Heart right ventricle (tissue), 16 donors: ENCODE data around the gene PDZD4. TPM values are rescaled to one million over a fixed set of nuclear protein-coding genes. Genes with fewer than 3 reads are reported as not detected.
A peak's percentile ranks its signal among the peaks of the same experiment; 100 is the strongest.

Experiments
- ATAC-seq, 8 donors: fragments of 200-7000 bp; cut with Tn5 transposase; one replicate each; pipeline ENCODE4 v1.9.1; 2020; ENCODE audit warnings: mild to moderate bottlenecking in 8 of 8, moderate library complexity in 8 of 8, moderate number of reproducible peaks in 1 of 8
- DNase-seq, 2 donors: peaks; one replicate each; pipeline ENCODE4 v3.0.0-alpha.2; 2020
- H3K27ac ChIP-seq, 10 donors: fragments of 200-600 bp; sonication (generic) in 2 of 10; one replicate each; pipeline versions ENCODE4 v1.5.0 to v1.8.0; 2020 to 2022; ENCODE audit warnings: mild to moderate bottlenecking in 3 of 10
- H3K27me3 ChIP-seq, 7 donors: fragments of 200-600 bp; one replicate each; pipeline ENCODE4 v1.8.0; 2021 to 2022; ENCODE audit warnings: mild to moderate bottlenecking in 2 of 7
- H3K36me3 ChIP-seq, 9 donors: fragments of 200-600 bp; sonication (generic) in 1 of 9; one replicate each; pipeline versions ENCODE4 v1.5.0 to v1.8.0; 2020 to 2022; ENCODE audit warnings: mild to moderate bottlenecking in 2 of 9
- H3K4me1 ChIP-seq, 9 donors: fragments of 200-600 bp; sonication (generic) in 1 of 9; one replicate each; pipeline versions ENCODE4 v1.5.0 to v1.8.0; 2020 to 2022; ENCODE audit warnings: mild to moderate bottlenecking in 4 of 9
- H3K4me3 ChIP-seq, 10 donors: fragments of 200-600 bp; sonication (generic) in 2 of 10; one replicate each; pipeline versions ENCODE4 v1.5.0 to v1.8.0; 2020 to 2022; ENCODE audit warnings: mild to moderate bottlenecking in 7 of 10, moderate library complexity in 2 of 10
- H3K9me3 ChIP-seq, 11 donors: fragments of 200-600 bp in 10 of 11; sonication (generic) in 2 of 11; one replicate each; pipeline versions ENCODE4 v1.5.0 to v1.8.0; 2013 to 2022; ENCODE audit warnings: mild to moderate bottlenecking in 2 of 11, control low read depth in 1 of 11, moderate library complexity in 1 of 11
- CTCF ChIP-seq, 9 donors: fragments of 200-600 bp; sonication (generic) in 2 of 9; IDR thresholded peaks; one replicate each; pipeline versions ENCODE4 v1.5.0 to v1.8.0; 2021 to 2022; ENCODE audit warnings: antibody characterized with exemption in 9 of 9, mild to moderate bottlenecking in 5 of 9, moderate library complexity in 1 of 9
- WGBS, 2 donors: extraction: QIAGEN DNeasy Blood & Tissue Kit; methylation state at CpG; one replicate each; pipeline ENCODE4 v1.1.7; 2013; ENCODE audit warnings: inconsistent platforms in 1 of 2; 5-methylcytosine and 5-hydroxymethylcytosine counted together
- intact Hi-C, 10 donors: fragments of 100-400 bp; cut with DNase I; formaldehyde crosslinking; loops; one replicate each; pipeline versions ENCODE4 v1.11.1 to v1.14.2; 2022
- polyA plus RNA-seq, 2 donors: library from polyadenylated mRNA; stranded (reverse); fragments of 200-250 nt; gene quantifications; one replicate each; pipeline ENCODE4 v1.2.3, GENCODE V29; 2013
- total RNA-seq, 10 donors: library from RNA; stranded (reverse); fragmentation: NEBNext Ultra II Directional in 3 of 10; extraction: Animal tissue kit (Norgen Biotek cat#: 25700) in 3 of 10; gene quantifications; one replicate each; pipeline versions ENCODE4 v1.2.1 to v1.2.4, GENCODE V29; 2021 to 2023
- donor health status: Arrhythmogenic right ventricular cardiomyopathy.
- donor health status: ischemic (EF 13 %, LVEDD 7.1; RV severe dilation, severe dysfunction).
- donor health status: healthy with polysubstance abuse.
- donor health status: DM: no; HTN: yes; CAD: no.
- donor health status: DM: no; HTN: no; CAD: no.
- donor health status: ischemic (EF 25% LVEDD 6.9; RV normal size, moderate dysfunction).
- donor health status: ischemic (EF 25% LVEDD 5.7; RV mildly dilated, moderate dysfunction).
- donor health status: healthy.
- donor health status: DM: yes; HTN: yes; CAD: no.
- donor health status: Ischemic cardiomyopathy.
- donor health status: ischemic (EF 35%, LVEDD 5.7; RV mildly dilated, moderate dysfunction).
- donor health status: nonischemic (EF 11% LVEDD 7.7; RV severe dilation, severe dysfunction).
- donor health status: DM: yes; HTN: yes; CAD: no.
- donor health status: PGD.
- donor health status: ischemic (EF 29% LVEDD 5.4; RV normal size, mild dysfunction).
- donor health status: nonischemic (EF 23%, LVEDD 6.1; RV moderate dilation, normal function).

Gene PDZD4
- total and polyA plus RNA-seq, 12 donors = 1.2 to 4.5 (median 2.3) TPM

DNA sequence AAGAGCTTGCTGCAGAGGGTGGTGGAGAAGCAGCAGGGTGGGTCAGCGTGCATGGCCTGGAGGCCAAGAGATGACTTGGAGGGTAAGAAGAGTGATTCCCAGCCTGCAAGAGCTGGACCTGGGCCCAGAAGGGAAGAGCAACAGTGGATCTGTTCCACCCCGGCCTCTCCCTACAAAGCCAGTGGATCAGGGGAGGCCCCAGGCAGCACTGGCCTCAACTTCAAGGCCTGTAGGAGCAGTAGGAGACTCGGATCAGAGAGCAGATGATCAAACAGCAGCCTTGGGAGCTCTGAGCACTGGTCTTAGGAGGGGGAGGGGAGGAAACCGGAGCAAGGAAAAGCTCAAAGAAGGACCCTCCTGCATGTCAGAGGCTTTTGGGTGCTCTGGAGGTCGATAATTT is 48.0 kb upstream of the PDZD4 start:
- peaks cover 0 to 98% (median 23%) of the 10 kb centered on the region in 7 donors for H3K27me3 ChIP-seq
- H3K9me3 ChIP-seq = no peaks in the 10 kb centered on the region
- no peak for ATAC-seq
- TF ChIP-seq CTCF (IDR thresholded peaks at IDR 0.05) = no peak
- no peak overlapping the region for H3K4me3 ChIP-seq
- H3K4me1 ChIP-seq = no peaks in the 10 kb centered on the region
- no peak overlapping the region for H3K27ac ChIP-seq
- intact Hi-C loops = no loop called here
- H3K36me3 ChIP-seq = no peaks in the 10 kb centered on the region
- no peak for DNase-seq
- 21 to 39% methylated on average over 4 to 5 of the region's 5 CpGs for WGBS, 2 donors

- intact Hi-C loops = no loop called here
- DNase-seq = no peak
- no peak overlapping the region for H3K4me3 ChIP-seq
- H3K36me3 ChIP-seq = no peaks in the 10 kb centered on the region
- H3K4me1 ChIP-seq = no peaks in the 10 kb centered on the region
- H3K27me3 ChIP-seq = peaks cover 0 to 96% (median 17%) of the 10 kb centered on the region in 7 donors
- H3K27ac ChIP-seq = no peak overlapping the region
- ATAC-seq = no peak
- WGBS, 2 donors = 79 to 80% methylated on average over 7 to 8 of the region's 8 CpGs
- no peak for TF ChIP-seq CTCF (IDR thresholded peaks at IDR 0.05)
- H3K9me3 ChIP-seq = no peaks in the 10 kb centered on the region
These were observed 47.4 kb upstream of the PDZD4 start for GRCh38 chrX:153877571-153878261.

- TF ChIP-seq CTCF (IDR thresholded peaks at IDR 0.05) = no peak
- WGBS, 2 donors = 48 to 57% methylated on average over 3 of the region's 3 CpGs
- intact Hi-C loops = no loop called here
- Histone ChIP-seq H3K36me3 (no peaks in the 10 kb centered on the region), H3K4me1 (no peaks in the 10 kb centered on the region), H3K4me3 (no peak overlapping the region), H3K27ac (no peak overlapping the region), H3K27me3 (peaks cover 0 to 94% (median 7%) of the 10 kb centered on the region in 7 donors), H3K9me3 (no peaks in the 10 kb centered on the region)
- ATAC-seq (no peak), DNase-seq (no peak)
These were observed 45.8 kb upstream of the PDZD4 start for GRCh38 chrX:153876112-153876491.

DNA sequence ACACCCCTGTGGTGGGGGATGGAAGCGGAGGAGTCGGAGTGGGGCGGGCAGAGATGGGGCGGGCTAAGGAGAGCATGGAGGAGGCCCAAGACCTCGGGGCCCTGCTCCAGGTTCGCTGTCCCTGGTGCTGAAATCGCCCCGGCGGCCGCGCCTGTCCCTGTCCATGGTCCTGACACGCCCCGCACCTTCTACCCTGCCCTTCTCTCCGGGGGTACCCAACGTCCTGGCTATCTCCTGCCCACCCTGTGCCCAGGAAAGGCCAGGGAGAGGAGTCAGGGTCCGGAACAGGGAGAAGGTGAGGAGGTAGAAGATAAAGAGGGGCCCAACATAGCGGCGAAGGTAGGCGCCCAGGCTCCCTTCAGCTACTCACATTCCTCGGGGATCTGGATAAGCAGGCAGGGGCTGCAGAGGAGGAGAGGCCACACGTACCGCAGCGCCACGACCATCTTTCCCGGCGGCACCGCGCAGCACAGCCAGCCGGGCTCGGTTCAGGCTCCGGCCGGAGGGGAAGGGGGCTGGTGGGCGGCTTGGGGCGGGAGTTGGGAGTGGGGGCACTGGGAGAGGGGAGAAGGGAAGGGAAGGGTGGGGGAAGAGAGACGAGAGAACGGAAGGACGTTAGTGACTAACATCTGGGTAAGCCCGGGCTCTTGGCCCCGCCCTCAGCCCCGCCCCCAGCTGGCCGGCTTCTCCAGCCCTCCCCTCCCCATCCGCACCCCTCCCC is 45.2 kb upstream of the PDZD4 start:
- Histone ChIP-seq H3K9me3 (no peaks in the 10 kb centered on the region), H3K27ac (no peak overlapping the region), H3K4me1 (no peaks in the 10 kb centered on the region), H3K36me3 (no peaks in the 10 kb centered on the region), H3K4me3 (no peak overlapping the region), H3K27me3 (peaks cover 0 to 94% (median 6%) of the 10 kb centered on the region in 7 donors)
- TF ChIP-seq CTCF (IDR thresholded peaks at IDR 0.05) = no peak
- intact Hi-C loops = no loop called here
- WGBS, 2 donors = 1 to 2% methylated on average over 20 to 41 of the region's 42 CpGs
- peak; percentile 51 to 52 for DNase-seq
- ATAC-seq = peak; percentile 69 to 91 (median 78)
